ENCODE data around the gene CYP19A1.
A peak's percentile ranks its signal among the peaks of the same experiment; 100 is the strongest.

The CYP19A1 gene

GRCh38 chr15:51356983-51357382 is 18.6 kb upstream of the CYP19A1 start:
- no peak for DNase-seq

- no peak for DNase-seq
These were observed 17.8 kb upstream of the CYP19A1 start for GRCh38 chr15:51356147-51356546.

DNA sequence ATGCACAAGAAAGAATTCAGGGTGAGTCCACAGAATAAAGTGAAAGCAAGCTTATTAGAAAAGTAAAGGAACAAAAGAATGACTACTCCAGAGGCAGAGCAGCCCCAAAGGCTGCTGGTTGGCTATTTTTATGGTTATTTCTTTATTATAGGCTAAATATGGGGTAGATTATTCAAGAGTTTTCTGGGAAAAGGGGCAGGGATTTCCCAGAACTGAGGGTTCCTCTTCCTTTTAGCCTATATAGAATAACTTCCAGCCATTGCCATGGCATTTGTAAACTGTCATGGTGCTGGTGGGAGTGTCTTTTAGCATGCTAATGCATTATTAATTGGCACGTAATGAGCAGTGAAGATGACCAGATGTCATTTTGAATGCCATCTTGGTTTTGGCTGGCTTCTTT is 16.7 kb upstream of the CYP19A1 start:
- no peak for DNase-seq

DNA sequence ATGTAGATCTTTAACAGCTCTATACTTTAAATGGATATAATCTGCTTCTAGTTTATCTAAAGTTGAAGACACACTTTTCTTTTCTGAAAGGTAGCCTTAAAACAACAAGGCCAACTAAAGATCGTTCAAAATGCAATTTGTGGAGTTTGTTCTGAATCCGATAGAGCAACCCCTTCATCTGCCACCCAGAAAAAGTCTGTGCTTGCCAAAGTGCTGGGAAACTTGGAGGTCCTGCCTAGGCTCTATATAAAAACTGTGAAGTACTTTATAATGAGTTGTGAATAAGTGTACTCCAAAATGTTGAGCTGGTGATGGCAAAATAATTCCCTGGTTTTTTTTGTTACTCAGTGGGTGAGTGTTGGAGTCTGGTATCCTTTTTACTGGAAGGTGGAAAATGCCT is 15.6 kb upstream of the CYP19A1 start:
- no peak for DNase-seq

GRCh38 chr15:51350723-51351122 is 12.3 kb upstream of the CYP19A1 start:
- DNase-seq, result no peak

GRCh38 chr15:51349156-51349844 is 10.9 kb upstream of the CYP19A1 start:
- DNase-seq, result no peak

DNA sequence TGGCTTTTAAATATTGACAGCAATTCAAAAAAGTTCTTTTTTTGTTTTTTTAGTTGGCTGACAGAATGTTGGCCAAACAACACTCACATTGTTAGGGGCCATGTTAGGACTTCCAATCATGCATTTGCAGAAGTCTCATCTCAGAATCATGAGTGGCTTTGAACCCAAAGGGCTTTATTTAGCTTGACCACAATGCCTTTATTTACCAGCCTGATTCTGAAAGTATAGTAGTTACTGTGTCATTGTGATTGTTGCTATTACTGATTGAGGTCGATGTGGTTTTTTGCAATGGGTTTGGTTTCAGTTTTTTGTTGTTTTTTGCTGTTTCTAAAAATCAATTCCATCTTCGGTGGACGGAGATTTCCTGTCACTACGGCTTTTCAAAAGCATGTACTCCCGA is 10.3 kb upstream of the CYP19A1 start:
- DNase-seq, result no peak

DNA sequence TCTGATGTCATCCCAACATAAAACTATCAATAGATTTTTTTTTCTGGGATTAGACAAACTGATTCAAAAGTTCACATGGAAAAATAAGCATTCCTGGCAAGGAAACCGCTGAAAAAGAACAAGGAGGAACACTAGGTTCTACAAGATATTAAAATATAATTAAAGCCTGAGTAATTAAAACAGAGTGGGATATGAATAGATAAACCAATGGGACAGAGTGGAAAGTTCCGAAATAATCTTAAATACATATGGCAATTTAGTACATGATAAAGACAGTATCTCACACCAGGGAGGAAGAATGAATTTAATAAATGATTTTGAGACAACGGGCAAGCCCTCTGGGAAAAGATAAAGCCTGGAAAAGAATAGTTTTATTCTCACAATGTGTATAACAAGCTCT is 7.7 kb upstream of the CYP19A1 start:
- DNase-seq, result no peak

DNA sequence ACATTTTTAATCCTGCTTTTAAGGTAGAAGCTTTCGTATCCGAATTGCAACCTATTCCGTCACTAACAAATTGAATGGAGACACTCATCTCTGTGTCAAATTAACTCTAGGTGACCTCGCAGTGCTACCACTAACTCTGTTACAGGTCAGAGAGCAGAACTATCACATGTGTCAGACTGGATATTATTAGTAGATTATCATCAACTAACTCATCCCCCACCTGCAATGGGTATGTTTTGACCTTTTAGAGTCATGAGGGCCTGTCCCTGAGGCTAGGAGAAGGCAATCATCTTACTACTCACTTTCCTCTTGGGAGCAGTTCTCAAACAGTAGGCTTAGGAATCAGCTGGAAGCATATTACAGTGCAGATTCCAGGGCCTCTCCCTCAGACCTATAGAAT is 5.1 kb upstream of the CYP19A1 start:
- DNase-seq, result no peak

DNA sequence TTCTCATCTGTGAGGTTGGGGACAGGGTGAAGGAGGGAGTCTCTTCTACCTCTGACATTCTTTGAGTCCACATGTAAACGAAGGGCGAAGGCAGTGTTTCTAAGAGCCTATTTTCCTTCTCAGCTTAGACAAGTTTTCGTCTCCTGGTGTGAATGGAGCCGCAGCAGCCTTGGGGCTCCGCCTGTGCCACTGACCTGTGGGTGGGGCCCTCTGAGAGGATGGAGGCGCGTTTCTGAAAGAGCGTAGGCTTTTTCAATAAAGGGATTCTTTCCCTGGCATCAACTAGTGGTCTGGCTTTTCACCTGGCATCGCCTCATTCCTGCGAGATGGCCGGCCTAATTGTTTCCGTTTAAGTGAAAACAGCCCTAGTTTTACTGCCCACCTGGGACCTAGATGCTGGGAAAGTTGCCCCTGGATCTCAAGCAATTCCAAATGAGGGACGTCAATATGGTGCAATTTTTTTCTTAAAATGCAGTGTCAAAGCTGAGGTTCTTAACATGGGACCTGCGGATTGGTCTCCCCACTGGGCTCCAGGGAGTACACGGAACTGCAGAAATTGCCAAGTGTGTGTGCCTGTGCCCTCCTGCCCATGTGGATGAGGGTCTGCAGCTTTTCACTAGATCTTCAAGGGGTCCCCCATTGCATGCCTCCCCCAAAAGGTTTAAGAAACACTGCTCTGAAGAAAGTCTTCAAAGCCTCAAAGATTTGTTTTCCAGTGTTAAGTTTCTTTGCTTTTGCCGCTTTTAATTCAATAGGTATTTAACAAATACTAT is 4.0 kb upstream of the CYP19A1 start:
- no peak for DNase-seq

DNA sequence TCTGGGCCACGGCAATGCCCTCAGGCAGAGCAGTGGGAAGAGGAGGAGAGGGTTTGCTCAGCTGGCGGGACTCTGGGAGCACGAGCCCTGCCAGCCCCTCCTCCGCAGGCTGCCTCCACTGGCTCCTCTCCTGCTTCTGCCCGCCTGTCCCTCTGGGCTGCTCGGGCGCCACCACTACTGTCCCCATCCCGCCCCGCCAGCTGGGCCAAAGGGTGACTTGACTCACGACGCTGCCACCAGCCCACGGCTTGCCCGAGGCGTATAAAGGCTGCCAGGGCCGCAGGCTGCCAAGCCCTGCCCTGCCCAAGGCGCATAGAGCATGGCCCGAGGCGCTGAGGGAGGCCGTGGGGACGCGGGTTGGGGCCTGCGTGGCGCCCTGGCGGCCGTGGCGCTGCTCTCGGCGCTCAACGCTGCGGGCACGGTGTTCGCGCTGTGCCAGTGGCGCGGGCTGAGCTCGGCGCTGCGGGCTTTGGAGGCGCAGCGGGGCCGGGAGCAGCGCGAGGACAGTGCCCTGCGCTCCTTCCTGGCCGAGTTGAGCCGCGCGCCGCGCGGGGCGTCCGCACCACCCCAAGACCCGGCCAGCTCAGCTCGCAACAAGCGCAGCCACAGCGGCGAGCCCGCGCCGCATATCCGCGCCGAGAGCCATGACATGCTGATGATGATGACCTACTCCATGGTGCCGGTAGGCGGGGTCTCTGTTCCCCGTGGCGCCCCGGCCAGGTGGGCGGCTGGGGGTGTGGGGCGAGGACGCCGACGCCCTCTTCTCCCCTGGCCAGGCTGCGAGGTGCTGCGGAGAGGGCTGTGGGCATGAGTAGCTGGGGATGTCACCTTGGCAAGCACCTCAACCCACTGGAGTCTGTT is 3.2 kb upstream of the CYP19A1 start, which contains the start of gene GLDN:
TSS of gene GLDN (plus strand) at position 290 of the 861 bp plus-strand sequence. CDS start at position 320, 30 bp downstream.
- DNase-seq, result peak; percentile 38

DNA sequence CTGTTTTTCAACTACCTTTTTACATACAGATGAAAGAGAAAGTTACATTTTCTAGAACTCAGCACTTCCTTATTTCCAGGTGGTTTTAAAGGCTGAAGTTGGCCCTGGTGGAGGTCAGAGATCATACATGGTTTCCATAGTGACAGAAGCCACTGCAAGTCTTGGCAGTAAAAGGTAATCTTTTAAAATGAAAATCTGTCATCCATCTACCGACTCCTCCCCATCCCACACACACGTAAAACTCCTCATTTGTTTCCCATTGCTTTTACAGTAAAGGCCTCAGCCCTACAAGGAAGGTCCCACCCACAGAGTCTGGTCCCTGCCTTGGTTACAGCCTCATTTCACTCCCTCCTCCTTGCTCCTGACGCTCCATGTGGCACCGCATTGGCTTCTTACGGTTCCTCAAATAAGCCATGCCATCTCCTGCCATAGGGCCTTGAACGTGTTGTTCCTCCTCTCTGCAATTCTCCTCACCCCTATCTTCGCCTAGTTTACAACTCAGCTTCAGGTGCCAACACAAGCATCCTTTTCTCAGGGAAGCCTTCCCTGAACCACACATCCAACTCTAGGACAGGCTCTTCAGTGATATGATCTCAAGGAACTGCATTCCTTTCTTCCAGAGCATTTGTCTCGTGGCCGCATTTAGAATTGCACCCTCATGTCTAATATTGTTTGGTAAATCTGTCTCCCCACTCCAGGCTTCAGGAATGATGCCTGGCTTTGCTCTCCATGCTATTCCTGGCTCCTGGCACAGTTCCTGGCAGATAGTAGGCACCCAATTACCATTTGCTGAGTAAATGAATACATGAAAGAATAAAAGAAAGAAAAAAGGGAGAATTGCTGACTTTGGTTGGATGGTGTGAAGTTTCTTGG is 2.6 kb downstream of the CYP19A1 start:
- no peak for DNase-seq

GRCh38 chr15:51335087-51335486 is 3.3 kb downstream of the CYP19A1 start:
- no peak for DNase-seq

DNA sequence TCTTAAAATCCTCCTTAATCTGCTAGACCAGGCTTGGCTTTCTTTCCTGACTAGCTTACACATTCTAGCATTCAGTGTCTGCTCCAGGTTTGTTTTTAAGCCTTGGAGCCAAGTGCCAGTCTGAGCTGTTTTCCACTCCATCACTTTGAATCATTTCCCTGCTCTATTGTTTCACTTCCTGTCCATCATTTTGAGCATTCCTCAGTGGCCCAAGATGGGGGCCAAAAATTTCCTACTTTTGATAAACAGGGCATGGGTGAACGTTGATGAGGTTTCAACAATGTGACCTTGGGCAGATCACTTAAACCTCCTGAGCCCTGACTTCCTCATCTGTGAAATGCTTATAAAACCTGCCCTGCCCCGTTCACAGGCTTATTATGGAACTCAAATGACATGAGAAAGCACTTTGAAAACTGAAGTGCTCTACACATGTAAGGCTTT is 4.4 kb downstream of the CYP19A1 start:
- DNase-seq, result no peak

- no peak for DNase-seq
These were observed 4.8 kb downstream of the CYP19A1 start for GRCh38 chr15:51333571-51333970.

- DNase-seq, result no peak
These were observed 5.9 kb downstream of the CYP19A1 start for GRCh38 chr15:51332206-51333147.

GRCh38 chr15:51331141-51331540 is 7.3 kb downstream of the CYP19A1 start:
- no peak for DNase-seq

- DNase-seq, result no peak
These were observed 9.5 kb downstream of the CYP19A1 start for GRCh38 chr15:51328926-51329325.

DNA sequence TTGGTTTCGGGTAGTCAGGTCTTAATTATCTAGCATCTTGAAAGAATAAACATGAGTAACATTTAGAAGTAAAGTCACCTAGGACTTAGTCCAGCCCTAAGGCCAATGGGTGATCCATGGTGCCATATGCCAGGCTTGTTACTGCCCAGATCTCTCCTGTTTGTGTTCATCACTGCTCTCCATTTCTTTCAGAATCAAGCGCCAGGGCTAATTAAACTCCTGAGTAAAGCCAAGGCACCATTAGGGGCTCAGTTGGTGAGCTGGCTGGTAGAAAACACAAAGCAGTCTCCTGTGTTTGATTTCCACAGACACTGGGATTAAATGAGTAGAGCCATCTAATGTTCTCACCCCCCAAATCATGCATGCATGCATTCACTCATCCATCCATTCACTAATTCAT is 11.3 kb downstream of the CYP19A1 start:
- DNase-seq, result no peak

DNA sequence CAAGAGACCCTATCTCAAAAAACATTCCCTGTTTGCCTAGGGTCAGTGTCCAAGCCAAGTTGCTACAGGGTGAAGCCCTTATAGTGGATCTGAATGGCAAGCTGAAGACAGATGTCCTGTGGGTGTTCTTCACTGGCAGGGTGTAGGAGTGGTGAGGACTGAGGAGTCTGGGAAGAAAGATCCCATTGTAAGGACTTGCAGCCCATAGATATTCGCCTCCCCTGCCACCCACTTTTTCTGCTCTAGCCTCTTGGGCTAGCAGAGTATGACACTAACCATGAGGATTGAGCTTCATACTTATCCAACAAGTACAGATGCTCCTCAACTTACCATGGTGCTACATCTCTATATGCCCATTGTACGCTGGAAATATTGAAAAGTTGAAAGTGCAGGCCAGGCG is 13.2 kb downstream of the CYP19A1 start:
- DNase-seq, result no peak

DNA sequence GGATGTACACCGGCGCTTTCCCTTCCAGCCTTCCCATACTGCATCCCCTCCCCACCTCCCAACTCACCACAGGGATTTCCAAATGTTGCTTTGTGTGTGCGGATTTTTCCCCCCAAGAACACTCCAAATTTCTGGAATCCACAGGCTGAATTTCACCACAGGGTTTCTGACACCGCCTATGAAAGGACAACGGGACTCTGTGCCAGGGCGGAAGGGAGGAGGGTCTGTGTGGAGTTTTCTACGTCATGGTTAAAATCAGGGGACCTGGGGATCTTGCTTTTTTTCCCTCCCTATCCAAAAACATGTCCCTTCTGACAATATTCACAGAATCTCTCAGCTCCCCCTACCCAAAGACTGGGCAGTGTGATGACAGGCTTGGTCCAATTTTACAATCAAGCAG is 14.6 kb downstream of the CYP19A1 start:
- no peak for DNase-seq

Measured in NCI-H2171 treated with DMSO at 0.1 percent for 48 hours (cell line).